WI38 (cell line): ENCODE data around the gene RNF220.
"Not testable (repeated sequence)": the region's sequence is repeated elsewhere in the genome, so short reads cannot be mapped to it uniquely, and the experiment has no call there.

Experiments used
- H3K4me3 ChIP-seq: 2 replicates; pipeline ENCODE4 v1.5.1; 2011; ENCODE audit warnings: low read depth, mild to moderate bottlenecking, control low read depth, low read length
- TF ChIP-seq, protein P1 (sequence below): IDR thresholded peaks from 2 replicates; pipeline ENCODE4 v1.5.1; 2012; ENCODE audit warnings: low read depth, mild to moderate bottlenecking, control low read depth, low read length

RNF220 gene

DNA sequence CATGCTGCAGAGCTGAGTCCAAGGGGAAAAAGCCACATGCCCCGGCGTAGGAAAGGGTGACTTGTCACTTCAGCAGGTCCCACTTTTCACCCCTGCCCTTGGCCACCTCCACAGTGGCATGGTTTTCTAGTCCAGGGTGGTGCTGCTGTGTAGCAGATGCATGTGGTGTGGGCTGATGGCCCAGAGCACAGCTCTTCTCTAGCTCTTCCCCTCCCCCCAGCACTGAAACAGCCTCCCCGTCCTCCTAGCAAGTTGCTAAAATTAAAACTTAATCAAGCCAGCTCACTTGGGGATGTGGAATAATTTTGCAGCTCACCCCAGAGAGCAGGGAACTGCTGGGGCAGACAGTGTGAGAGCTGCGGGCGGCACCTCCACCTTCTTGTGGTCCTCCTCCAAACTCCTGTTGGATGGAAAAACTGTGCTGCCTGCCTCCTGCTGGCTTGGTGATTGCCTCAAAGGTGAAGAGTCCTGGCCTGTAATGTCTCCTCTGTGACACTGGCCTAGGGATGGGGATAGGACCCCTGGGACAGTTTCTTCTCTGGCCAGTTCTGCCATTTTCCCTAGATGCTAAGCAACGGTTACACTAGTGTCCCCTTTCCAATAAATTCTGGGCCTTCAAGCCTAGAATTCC is 91.6 kb downstream of the RNF220 start:
- TF ChIP-seq, protein P1, sequence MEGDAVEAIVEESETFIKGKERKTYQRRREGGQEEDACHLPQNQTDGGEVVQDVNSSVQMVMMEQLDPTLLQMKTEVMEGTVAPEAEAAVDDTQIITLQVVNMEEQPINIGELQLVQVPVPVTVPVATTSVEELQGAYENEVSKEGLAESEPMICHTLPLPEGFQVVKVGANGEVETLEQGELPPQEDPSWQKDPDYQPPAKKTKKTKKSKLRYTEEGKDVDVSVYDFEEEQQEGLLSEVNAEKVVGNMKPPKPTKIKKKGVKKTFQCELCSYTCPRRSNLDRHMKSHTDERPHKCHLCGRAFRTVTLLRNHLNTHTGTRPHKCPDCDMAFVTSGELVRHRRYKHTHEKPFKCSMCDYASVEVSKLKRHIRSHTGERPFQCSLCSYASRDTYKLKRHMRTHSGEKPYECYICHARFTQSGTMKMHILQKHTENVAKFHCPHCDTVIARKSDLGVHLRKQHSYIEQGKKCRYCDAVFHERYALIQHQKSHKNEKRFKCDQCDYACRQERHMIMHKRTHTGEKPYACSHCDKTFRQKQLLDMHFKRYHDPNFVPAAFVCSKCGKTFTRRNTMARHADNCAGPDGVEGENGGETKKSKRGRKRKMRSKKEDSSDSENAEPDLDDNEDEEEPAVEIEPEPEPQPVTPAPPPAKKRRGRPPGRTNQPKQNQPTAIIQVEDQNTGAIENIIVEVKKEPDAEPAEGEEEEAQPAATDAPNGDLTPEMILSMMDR = no peak
- H3K4me3 ChIP-seq = no peak overlapping the region

DNA sequence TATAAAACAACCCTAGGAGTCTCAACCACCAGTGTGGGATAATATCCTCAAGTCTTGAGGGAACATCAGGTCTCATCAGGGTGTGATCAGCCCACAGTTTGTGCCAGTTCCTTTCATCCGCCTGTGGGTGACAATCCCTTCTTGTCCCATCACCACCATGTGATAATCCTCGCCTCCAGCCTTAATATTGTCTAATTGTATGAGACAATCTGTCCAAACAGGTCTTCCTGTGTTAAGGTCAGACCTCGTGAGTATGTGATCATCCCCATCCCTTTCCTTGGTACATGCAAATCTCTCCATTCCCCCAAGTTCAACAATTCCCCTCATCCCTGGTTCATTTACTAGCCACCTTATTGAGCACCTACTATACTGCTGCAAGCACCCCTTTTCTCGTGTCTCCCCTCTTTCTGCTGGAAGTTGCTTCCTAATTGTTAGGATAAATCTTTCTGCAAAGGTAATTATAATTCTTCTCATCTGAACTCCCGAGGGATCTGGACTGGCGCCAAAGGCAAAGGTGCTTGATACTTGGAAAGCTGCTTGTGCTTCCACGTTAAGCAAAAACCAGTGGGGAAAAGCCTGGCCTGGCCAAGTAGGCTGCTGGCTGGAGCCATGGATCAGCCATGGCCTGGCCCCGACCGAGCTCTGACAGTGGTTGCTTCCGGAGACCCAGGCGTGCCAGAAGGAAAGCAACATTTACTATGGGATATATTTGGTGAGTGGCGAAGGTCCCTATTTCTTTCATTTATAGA is 92.5 kb downstream of the RNF220 start:
- no peak overlapping the region for H3K4me3 ChIP-seq
- TF ChIP-seq, protein P1 = no peak

DNA sequence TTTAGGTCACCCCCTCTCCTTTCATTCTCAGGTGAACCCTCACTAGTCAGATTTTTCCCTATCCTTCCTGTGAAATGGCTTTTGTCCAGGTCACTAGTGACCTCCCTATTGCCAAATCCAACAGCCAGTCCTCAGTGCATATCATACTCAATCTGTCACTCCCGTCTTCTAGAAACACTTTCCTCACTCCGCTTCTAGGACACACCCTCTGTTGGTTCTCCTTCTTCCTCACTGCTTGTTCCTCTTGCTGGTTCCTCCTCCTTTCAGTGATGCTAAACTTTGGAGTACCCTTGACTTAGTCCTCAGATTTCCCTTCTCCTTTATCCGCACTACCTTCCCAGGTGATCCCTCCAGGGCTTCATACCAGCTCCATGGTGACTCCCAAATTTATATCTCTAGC is 94.3 kb downstream of the RNF220 start:
- H3K4me3 ChIP-seq = no peak overlapping the region
- TF ChIP-seq, protein P1 = no peak

DNA sequence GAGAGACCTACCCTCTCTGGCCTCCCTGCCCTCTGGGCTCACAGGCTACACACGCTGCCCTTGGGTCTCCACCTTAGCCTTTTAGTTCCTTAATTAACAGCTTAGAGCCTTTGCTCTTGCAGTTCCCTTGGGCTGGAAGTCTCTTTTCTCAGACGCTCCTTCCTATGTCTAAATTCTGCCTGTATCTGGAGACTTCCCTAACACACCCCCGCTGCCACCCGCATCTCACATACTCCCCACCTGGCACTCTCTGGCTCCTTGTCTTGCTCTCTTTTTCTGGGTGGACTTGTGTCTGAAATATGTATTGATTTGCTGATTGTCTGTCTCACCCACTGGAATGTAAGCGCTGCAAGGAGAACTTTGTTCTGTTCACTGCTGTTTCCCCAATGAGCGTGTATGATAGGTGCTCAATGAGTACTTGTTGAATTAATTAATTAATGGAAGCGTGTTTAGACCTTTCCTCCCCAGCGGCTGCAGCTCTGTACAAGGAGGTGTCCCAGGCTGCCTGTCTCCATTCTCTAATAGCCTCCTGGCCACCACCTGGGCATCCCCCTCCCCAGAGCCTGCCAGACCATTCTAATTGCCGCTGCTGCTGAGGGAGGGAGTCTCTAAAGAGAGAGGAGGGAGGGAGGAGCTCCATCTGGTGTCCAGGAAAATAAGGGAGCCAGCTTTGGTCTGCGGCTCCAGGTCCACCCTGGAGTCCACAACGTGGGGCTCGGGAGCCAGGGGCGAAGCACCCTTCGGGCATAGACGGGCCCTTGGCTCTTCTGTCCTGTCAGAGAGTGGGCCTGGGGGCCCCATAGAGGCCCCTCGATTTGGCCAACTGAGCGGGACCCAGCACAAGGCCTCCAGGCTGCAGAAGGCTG is 95.4 kb downstream of the RNF220 start:
- no peak overlapping the region for H3K4me3 ChIP-seq

DNA sequence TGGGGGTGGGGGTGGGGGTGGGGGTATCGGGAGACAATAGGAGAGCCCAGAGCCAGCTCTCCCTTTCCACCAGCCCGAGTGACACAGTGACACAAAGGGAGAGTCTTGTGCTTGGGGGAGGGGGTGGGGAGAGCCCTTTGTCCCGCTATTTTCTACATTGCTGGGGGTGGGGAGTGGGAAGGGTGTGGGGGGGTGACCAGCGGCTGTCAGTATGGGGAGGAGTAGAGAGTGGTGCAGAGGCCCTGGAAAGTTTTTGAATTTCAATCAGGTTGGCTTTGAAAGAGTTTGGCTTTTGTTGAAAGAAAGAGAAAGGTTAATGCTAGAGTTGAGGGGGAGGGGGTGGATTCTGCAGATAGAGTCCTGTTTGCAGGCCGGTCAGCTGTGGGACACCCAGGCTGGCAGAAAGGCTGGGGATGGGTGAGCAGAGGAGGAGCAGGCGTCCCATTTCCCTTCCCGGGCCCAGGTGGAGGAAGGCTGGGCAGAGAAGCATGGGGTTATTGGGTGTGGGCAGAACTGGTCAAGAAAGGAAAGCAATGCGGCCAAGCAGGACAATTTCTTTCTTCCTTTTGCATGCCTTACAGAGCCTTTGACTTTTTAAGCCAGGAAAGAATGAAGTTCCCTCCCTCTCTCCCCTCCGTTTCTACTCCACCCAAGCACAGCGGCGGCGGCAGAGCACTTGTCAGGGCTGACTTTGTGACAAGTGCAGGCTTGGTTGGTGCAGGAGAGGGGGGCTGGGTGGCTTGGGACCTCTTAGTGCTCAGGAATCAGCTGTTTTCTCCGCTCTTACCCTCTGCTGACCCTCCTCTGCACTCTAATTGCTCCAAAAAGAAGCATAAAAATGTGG is 96.2 kb downstream of the RNF220 start:
- TF ChIP-seq, protein P1 = no peak
- no peak overlapping the region for H3K4me3 ChIP-seq

More for the DNA sequence above, 95.4 kb downstream of the RNF220 start:
- TF ChIP-seq, protein P1 = no peak

DNA sequence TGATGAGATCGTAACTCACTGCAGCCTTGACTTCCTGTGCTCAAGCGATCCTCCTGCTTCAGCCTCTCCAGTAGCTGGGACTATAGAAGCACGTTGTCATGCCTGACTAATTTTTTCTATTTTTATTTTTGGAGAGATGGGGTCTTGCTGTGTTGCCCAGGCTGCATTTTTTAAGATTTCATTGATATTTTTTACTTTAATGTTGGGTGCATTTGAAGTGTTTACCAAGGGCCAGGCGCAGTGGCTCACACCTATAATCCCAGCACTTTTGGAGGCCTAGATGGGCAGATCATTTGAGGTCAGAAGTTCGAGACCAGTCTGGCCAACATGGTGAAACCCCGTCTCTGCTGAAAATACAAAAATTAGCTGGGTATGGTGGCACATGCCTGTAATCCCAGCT is 97.8 kb downstream of the RNF220 start:
- H3K4me3 ChIP-seq = not testable (repeated sequence)

DNA sequence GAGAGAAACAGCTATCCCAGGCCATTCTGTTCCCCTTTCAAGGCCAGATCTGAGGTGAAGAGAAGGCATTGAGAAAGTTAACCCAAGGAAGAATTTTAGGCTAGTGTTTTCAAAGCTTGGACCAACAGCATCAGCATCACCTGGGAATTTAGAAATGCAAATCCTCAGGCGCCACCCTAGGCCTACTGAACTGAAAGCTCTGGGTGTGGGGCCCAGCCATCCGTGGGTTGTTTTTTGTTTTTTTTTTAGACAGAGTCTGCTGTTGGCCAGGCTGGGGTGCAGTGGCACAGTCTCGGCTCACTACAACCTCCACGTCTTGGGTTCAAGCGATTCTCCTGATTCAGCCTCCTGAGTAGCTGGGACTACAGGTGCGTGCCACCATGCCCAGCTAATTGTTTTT is 98.6 kb downstream of the RNF220 start:
- H3K4me3 ChIP-seq = no peak overlapping the region
- TF ChIP-seq, protein P1 = no peak
